Sigmoid colon (tissue), 7 donors: ENCODE measurements around the gene TOP1. TPM values are rescaled to one million over a fixed set of nuclear protein-coding genes. Genes with fewer than 3 reads are reported as not detected.

Experiments used
- DNase-seq: peaks from one replicate; pipeline ENCODE4 v3.0.0-alpha.2; 2019
- H3K27ac ChIP-seq, 4 donors: fragments of 200-600 bp; sonication (generic); one replicate each; pipeline ENCODE4 v1.5.1; 2016 to 2019; ENCODE audit warnings: mild to moderate bottlenecking in 1 of 4
- H3K27me3 ChIP-seq, 3 donors: fragments of 200-600 bp; sonication (generic); one replicate each; pipeline ENCODE4 v1.5.1; 2019; ENCODE audit warnings: mild to moderate bottlenecking in 1 of 3
- H3K36me3 ChIP-seq, 4 donors: fragments of 200-600 bp; sonication (generic); one replicate each; pipeline ENCODE4 v1.5.1; 2016 to 2019
- H3K4me1 ChIP-seq, 4 donors: fragments of 200-600 bp; sonication (generic); one replicate each; pipeline ENCODE4 v1.5.1; 2017 to 2019
- H3K4me3 ChIP-seq, 4 donors: fragments of 200-600 bp; sonication (generic); one replicate each; pipeline ENCODE4 v1.5.1; 2017 to 2019; ENCODE audit warnings: mild to moderate bottlenecking in 2 of 4, moderate library complexity in 1 of 4
- H3K9me3 ChIP-seq, 4 donors: fragments of 200-600 bp in 3 of 4; sonication (generic) in 3 of 4; one replicate each; pipeline versions ENCODE4 v1.5.1 to v1.6.1; 2013 to 2019
- CTCF ChIP-seq, 4 experiments: fragments of 450-650 bp in 3 of 4; fragments of 200-600 bp in 1 of 4; IDR thresholded peaks; one replicate each; pipeline ENCODE4 v1.5.1; 2016 to 2019; ENCODE audit warnings: antibody characterized with exemption in 4 of 4, mild to moderate bottlenecking in 3 of 4, moderate library complexity in 2 of 4
- EP300 ChIP-seq, 4 donors: sonication (generic); formaldehyde crosslinking; IDR thresholded peaks; one replicate each; pipeline ENCODE4 v1.6.1; 2017; ENCODE audit warnings: antibody characterized with exemption in 4 of 4
- POLR2A ChIP-seq, 2 donors: fragments of 450-650 bp; IDR thresholded peaks; one replicate each; pipeline ENCODE4 v1.6.1; 2016; ENCODE audit warnings: antibody characterized with exemption in 2 of 2, mild to moderate bottlenecking in 2 of 2, moderate library complexity in 2 of 2
- POLR2AphosphoS5 ChIP-seq, 4 donors: sonication (generic); formaldehyde crosslinking; IDR thresholded peaks; one replicate each; pipeline ENCODE4 v1.6.1; 2017; ENCODE audit warnings: antibody characterized with exemption in 4 of 4
- WGBS, 2 donors: extraction: QIAGEN DNeasy Blood & Tissue Kit; methylation state at CpG; one replicate each; pipeline ENCODE4 v1.1.7; 2013; 5-methylcytosine and 5-hydroxymethylcytosine counted together
- intact Hi-C: fragments of 100-400 bp; cut with DNase I; formaldehyde crosslinking; loops from one replicate; pipeline ENCODE4 v1.15.1; 2023
- polyA plus RNA-seq, 3 donors: library from polyadenylated mRNA; stranded (reverse); fragments of 200-250 nt; gene quantifications; one replicate each; pipeline ENCODE4 v1.2.3, GENCODE V29; 2013
- total RNA-seq, 4 donors: library from RNA; depleted of rRNA; stranded (reverse); fragments of >200 nt; gene quantifications; one replicate each; pipeline ENCODE4 v1.1.0, GENCODE V29; 2016
- donor health status: healthy with polysubstance abuse.
- donor health status: Bipolar disorder and iron deficiency.
- donor health status: healthy.

TOP1 gene
- total and polyA plus RNA-seq, 7 donors, result 22.0 to 45.0 (median 26.4) TPM

GRCh38 chr20:41006126-41006935, 22.3 kb upstream of the TOP1 start:
- no peaks in the 10 kb centered on the region for H3K36me3 ChIP-seq
- 95 to 96% methylated on average over 13 of the region's 13 CpGs for WGBS, 2 donors
- no peaks in the 10 kb centered on the region for H3K9me3 ChIP-seq
- H3K27me3 ChIP-seq, result no peaks in the 10 kb centered on the region
- TF ChIP-seq POLR2A (IDR thresholded peaks at IDR 0.05), result no peak
- TF ChIP-seq CTCF (IDR thresholded peaks at IDR 0.05), result no peak
- no peak for TF ChIP-seq EP300 (IDR thresholded peaks at IDR 0.05)
- TF ChIP-seq POLR2AphosphoS5 (IDR thresholded peaks at IDR 0.05), result no peak
- no peak overlapping the region for H3K4me3 ChIP-seq
- intact Hi-C loops, result no loop called here
- peaks cover 0 to 29% (median 16%) of the 10 kb centered on the region in 4 donors for H3K4me1 ChIP-seq
- H3K27ac ChIP-seq, result peak overlapping the region in 1 of 4 donors; percentile 55
- no peak for DNase-seq

GRCh38 chr20:41006936-41007474, 21.6 kb upstream of the TOP1 start:
- Histone ChIP-seq H3K27me3 (no peaks in the 10 kb centered on the region), H3K9me3 (no peaks in the 10 kb centered on the region), H3K4me1 (peaks cover 0 to 29% (median 16%) of the 10 kb centered on the region in 4 donors), H3K36me3 (no peaks in the 10 kb centered on the region), H3K27ac (no peak overlapping the region), H3K4me3 (no peak overlapping the region)
- no peak for DNase-seq
- TF ChIP-seq CTCF (IDR thresholded peaks at IDR 0.05) (no peak), POLR2AphosphoS5 (IDR thresholded peaks at IDR 0.05) (no peak), POLR2A (IDR thresholded peaks at IDR 0.05) (no peak), EP300 (IDR thresholded peaks at IDR 0.05) (no peak)
- intact Hi-C loops, result no loop called here
- 95 to 96% methylated on average over 2 of the region's 2 CpGs for WGBS, 2 donors

GRCh38 chr20:41007481-41007880, 21.1 kb upstream of the TOP1 start:
- DNase-seq, result no peak
- WGBS, 2 donors, result 88 to 96% methylated on average over 3 of the region's 3 CpGs
- H3K27ac ChIP-seq, result no peak overlapping the region
- no peaks in the 10 kb centered on the region for H3K27me3 ChIP-seq
- no peaks in the 10 kb centered on the region for H3K9me3 ChIP-seq
- H3K36me3 ChIP-seq, result no peaks in the 10 kb centered on the region
- intact Hi-C loops, result no loop called here
- H3K4me1 ChIP-seq, result peaks cover 0 to 30% (median 17%) of the 10 kb centered on the region in 4 donors
- no peak overlapping the region for H3K4me3 ChIP-seq
- TF ChIP-seq CTCF (IDR thresholded peaks at IDR 0.05) (no peak), POLR2A (IDR thresholded peaks at IDR 0.05) (no peak), POLR2AphosphoS5 (IDR thresholded peaks at IDR 0.05) (no peak), EP300 (IDR thresholded peaks at IDR 0.05) (no peak)

GRCh38 chr20:41009946-41010345, 18.7 kb upstream of the TOP1 start:
- no peak for TF ChIP-seq CTCF (IDR thresholded peaks at IDR 0.05)
- TF ChIP-seq POLR2A (IDR thresholded peaks at IDR 0.05), result no peak
- TF ChIP-seq POLR2AphosphoS5 (IDR thresholded peaks at IDR 0.05), result no peak
- no peak for TF ChIP-seq EP300 (IDR thresholded peaks at IDR 0.05)
- no peak overlapping the region for H3K27ac ChIP-seq
- H3K36me3 ChIP-seq, result no peaks in the 10 kb centered on the region
- 86 to 87% methylated on average over 3 of the region's 3 CpGs for WGBS, 2 donors
- H3K27me3 ChIP-seq, result no peaks in the 10 kb centered on the region
- intact Hi-C loops, result no loop called here
- no peaks in the 10 kb centered on the region for H3K9me3 ChIP-seq
- no peak for DNase-seq
- no peak overlapping the region for H3K4me3 ChIP-seq
- peaks cover 0 to 21% (median 20%) of the 10 kb centered on the region in 4 donors for H3K4me1 ChIP-seq
